ENCODE measurements around the gene ZNF157. TPM values are rescaled to one million over a fixed set of nuclear protein-coding genes. Genes with fewer than 3 reads are reported as not detected.

Gene ZNF157
- total RNA-seq, 1 donor from 2014 or later: 2.9 TPM

DNA sequence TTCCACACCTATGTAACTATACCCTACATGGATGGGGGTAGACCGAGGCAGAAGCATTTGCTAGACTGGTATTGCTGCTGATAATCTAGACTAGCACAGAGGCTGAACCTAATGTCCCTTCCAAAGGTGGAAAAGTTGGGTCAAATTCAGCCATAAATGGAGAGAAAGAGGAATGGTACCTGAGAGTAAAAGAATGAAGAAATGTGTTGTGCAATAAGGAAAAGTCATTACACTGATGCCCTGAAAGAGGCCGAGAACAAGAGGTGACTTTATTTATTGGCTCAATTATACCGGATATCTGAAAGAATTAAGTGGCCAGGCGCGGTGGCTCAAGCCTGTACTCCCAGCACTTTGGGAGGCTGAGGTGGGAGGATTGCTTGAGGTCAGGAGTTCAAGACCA, 60.5 kb downstream of the ZNF157 start:
- Mint-ChIP-seq H3K9me3 (ENCODE audit: unreplicated experiment) (no peaks in the 10 kb centered on the region), H3K36me3 (ENCODE audit: unreplicated experiment) (no peaks in the 10 kb centered on the region), H3K27ac (ENCODE audit: unreplicated experiment) (no peak overlapping the region), H3K4me3 (ENCODE audit: unreplicated experiment) (no peak overlapping the region), H3K27me3 (ENCODE audit: unreplicated experiment) (no peaks in the 10 kb centered on the region), H3K4me1 (ENCODE audit: low read depth, unreplicated experiment) (no peaks in the 10 kb centered on the region)
- no peak for DNase-seq
- TF ChIP-seq, protein P1, sequence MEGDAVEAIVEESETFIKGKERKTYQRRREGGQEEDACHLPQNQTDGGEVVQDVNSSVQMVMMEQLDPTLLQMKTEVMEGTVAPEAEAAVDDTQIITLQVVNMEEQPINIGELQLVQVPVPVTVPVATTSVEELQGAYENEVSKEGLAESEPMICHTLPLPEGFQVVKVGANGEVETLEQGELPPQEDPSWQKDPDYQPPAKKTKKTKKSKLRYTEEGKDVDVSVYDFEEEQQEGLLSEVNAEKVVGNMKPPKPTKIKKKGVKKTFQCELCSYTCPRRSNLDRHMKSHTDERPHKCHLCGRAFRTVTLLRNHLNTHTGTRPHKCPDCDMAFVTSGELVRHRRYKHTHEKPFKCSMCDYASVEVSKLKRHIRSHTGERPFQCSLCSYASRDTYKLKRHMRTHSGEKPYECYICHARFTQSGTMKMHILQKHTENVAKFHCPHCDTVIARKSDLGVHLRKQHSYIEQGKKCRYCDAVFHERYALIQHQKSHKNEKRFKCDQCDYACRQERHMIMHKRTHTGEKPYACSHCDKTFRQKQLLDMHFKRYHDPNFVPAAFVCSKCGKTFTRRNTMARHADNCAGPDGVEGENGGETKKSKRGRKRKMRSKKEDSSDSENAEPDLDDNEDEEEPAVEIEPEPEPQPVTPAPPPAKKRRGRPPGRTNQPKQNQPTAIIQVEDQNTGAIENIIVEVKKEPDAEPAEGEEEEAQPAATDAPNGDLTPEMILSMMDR (IDR thresholded peaks at IDR 0.05; ENCODE audit: partially characterized antibody, unreplicated experiment): no peak

DNA sequence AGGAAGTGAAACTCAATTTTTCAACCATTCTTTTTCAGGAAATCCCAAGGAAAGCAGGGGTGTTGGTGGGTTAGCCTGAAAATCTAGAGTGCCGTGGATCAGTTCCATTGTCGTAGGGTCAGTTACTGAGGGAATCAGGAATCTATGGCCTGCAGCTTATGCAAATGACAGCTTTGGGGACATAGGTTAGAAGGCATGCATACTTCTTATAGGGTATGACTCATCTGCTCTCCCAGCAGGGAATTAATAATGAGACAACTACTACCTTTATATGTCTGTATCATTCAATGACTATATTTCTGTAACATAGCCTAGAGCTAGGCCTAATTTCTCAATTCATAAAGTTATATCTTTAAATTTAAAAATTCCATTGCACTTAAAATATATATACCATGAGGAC, 76.1 kb downstream of the ZNF157 start:
- Mint-ChIP-seq H3K27me3 (ENCODE audit: unreplicated experiment) (no peaks in the 10 kb centered on the region), H3K36me3 (ENCODE audit: unreplicated experiment) (peaks cover 30% of the 10 kb centered on the region), H3K9me3 (ENCODE audit: unreplicated experiment) (peaks cover 2% of the 10 kb centered on the region), H3K27ac (ENCODE audit: unreplicated experiment) (no peak overlapping the region), H3K4me3 (ENCODE audit: unreplicated experiment) (no peak overlapping the region), H3K4me1 (ENCODE audit: low read depth, unreplicated experiment) (no peaks in the 10 kb centered on the region)
- no peak for DNase-seq
- TF ChIP-seq, protein P1 (IDR thresholded peaks at IDR 0.05; ENCODE audit: partially characterized antibody, unreplicated experiment): no peak

DNA sequence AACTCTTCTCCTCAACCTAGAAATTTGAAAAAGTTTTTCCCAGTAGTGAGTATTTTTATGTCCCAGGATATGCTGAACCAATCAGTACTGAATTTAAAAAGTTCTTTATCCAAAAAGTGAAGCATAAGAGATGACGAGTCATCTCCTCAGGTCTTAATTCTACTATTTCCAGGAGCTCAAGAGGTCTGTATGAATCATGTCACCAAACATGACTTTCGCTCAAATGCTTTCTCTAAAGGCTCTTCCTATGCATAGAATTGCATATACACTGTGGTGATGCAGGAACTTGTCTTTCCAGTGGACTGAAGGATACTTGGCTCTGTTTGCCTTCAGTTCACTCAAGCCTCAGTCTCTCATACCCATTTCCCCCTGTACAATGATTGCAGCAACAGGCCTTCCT, 76.6 kb downstream of the ZNF157 start:
- Mint-ChIP-seq H3K9me3 (ENCODE audit: unreplicated experiment) (peaks cover 2% of the 10 kb centered on the region), H3K27ac (ENCODE audit: unreplicated experiment) (no peak overlapping the region), H3K27me3 (ENCODE audit: unreplicated experiment) (no peaks in the 10 kb centered on the region), H3K36me3 (ENCODE audit: unreplicated experiment) (peaks cover 30% of the 10 kb centered on the region), H3K4me3 (ENCODE audit: unreplicated experiment) (no peak overlapping the region), H3K4me1 (ENCODE audit: low read depth, unreplicated experiment) (no peaks in the 10 kb centered on the region)
- DNase-seq: no peak
- TF ChIP-seq, protein P1 (IDR thresholded peaks at IDR 0.05; ENCODE audit: partially characterized antibody, unreplicated experiment): no peak

DNA sequence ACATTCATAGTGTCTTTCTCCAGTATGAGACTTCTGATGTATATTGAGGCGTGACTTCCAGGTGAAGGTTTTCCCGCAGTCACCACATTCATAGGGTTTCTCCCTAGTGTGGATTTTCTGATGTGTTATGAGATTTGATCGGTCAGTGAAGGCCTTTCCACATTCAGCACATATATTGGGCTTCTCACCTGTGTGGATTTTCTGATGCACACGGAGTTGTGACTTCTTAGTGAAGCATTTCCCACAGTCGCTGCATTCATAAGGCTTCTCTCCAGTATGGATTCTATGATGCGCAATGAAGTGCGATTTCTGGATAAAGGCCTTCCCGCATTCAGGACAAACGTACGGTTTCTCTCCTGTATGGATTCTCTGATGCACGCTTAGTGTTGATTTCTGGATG, 77.2 kb downstream of the ZNF157 start:
- Mint-ChIP-seq H3K4me3 (ENCODE audit: unreplicated experiment) (no peak overlapping the region), H3K27me3 (ENCODE audit: unreplicated experiment) (no peaks in the 10 kb centered on the region), H3K36me3 (ENCODE audit: unreplicated experiment) (peaks cover 30% of the 10 kb centered on the region), H3K27ac (ENCODE audit: unreplicated experiment) (no peak overlapping the region), H3K4me1 (ENCODE audit: low read depth, unreplicated experiment) (no peaks in the 10 kb centered on the region), H3K9me3 (ENCODE audit: unreplicated experiment) (peaks cover 2% of the 10 kb centered on the region)
- TF ChIP-seq, protein P1 (IDR thresholded peaks at IDR 0.05; ENCODE audit: partially characterized antibody, unreplicated experiment): no peak
- DNase-seq: no peak

DNA sequence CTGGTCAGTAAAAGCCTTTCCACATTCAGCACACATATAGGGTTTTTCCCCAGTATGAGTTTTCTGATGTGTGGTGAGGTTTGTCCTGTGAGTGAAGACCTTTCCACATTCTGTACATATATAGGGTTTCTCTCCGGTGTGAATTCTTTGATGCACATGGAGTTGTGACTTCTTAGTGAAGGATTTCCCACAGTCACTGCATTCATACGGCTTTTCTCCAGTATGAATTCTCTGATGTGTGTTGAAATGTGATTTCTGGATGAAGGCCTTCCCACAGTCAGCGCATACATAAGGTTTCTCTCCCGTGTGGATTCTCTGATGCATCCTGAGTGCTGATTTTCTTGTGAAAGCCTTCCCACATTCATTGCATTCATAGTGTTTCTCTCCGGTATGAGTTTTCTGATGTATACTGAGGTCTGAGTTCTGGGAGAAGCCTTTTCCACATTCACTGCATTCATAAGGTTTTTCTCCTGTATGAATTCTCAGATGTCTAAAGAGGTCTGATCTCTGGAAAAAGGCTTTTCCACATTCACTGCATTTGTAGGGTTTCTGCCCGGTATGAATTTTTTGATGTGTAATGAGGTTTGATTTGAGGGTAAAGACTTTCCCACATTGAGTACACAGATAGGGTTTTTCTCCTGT, 77.9 kb downstream of the ZNF157 start:
- H3K36me3 Mint-ChIP-seq (ENCODE audit: unreplicated experiment): peaks cover 30% of the 10 kb centered on the region
- H3K4me1 Mint-ChIP-seq (ENCODE audit: low read depth, unreplicated experiment): no peaks in the 10 kb centered on the region
- no peak overlapping the region for H3K27ac Mint-ChIP-seq (ENCODE audit: unreplicated experiment)
- TF ChIP-seq, protein P1 (IDR thresholded peaks at IDR 0.05; ENCODE audit: partially characterized antibody, unreplicated experiment): no peak
- no peak for DNase-seq
- no peak overlapping the region for H3K4me3 Mint-ChIP-seq (ENCODE audit: unreplicated experiment)
- H3K9me3 Mint-ChIP-seq (ENCODE audit: unreplicated experiment): peaks cover 2% of the 10 kb centered on the region
- H3K27me3 Mint-ChIP-seq (ENCODE audit: unreplicated experiment): no peaks in the 10 kb centered on the region
